DOHH2 (cell line): ENCODE results near the gene EGLN1.

Experiments
- EZH2phosphoT487 ChIP-seq: fragments of 200-600 bp; sonication (generic); IDR thresholded peaks from 2 replicates; pipeline ENCODE4 v1.6.1; 2017; ENCODE audit warnings: borderline replicate concordance, mild to moderate bottlenecking, antibody characterized with exemption, low read length, moderate library complexity, mixed read lengths
- TF ChIP-seq, protein P1 (sequence below): fragments of 200-600 bp; sonication (generic); IDR thresholded peaks from one replicate; pipeline ENCODE4 v1.5.1; 2014; ENCODE audit warnings: antibody characterized with exemption, mild to moderate bottlenecking, low read depth, low read length; ENCODE audit not compliant: poor library complexity, severe bottlenecking

DNA sequence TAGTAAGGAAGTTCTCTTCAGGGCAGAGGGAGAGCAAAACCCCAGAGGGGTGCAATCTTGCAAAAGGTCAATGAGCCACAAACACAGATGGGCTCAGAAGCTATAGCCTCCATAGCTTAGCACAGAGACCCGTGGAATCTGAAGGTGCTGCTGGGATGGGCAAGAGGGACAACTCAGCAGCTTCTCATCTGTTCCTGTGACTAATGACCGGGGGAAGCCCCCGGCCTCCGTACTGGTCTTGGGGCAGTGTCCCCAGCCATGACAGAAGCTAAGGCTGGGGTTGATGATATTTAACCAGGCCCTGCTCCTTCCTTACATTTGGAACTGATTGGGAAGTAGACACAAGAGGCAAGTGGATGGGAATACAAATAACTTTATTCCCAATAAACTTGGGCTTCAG, 103.5 kb downstream of the EGLN1 start:
- TF ChIP-seq, protein P1, sequence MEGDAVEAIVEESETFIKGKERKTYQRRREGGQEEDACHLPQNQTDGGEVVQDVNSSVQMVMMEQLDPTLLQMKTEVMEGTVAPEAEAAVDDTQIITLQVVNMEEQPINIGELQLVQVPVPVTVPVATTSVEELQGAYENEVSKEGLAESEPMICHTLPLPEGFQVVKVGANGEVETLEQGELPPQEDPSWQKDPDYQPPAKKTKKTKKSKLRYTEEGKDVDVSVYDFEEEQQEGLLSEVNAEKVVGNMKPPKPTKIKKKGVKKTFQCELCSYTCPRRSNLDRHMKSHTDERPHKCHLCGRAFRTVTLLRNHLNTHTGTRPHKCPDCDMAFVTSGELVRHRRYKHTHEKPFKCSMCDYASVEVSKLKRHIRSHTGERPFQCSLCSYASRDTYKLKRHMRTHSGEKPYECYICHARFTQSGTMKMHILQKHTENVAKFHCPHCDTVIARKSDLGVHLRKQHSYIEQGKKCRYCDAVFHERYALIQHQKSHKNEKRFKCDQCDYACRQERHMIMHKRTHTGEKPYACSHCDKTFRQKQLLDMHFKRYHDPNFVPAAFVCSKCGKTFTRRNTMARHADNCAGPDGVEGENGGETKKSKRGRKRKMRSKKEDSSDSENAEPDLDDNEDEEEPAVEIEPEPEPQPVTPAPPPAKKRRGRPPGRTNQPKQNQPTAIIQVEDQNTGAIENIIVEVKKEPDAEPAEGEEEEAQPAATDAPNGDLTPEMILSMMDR: no peak
- TF ChIP-seq EZH2phosphoT487: no peak
